Memory B cell (primary cell): ENCODE measurements around the gene RAI1.
A peak's percentile ranks its signal among the peaks of the same experiment; 100 is the strongest.

ENCODE experiments used
- ATAC-seq: fragments of 150-1000 bp; cut with Tn5 transposase; 2 replicates; pipeline ENCODE4 v1.10.0; 2021; ENCODE audit warnings: low read depth, mild to moderate bottlenecking, moderate library complexity
- DNase-seq, 2 donors: peaks; one replicate each; pipeline ENCODE4 v3.0.0; 2022; ENCODE audit warnings: low spot score in 2 of 2
- H3K27ac Mint-ChIP-seq: one replicate; pipeline ENCODE4 v1.8.0; 2022; ENCODE audit warnings: mild to moderate bottlenecking, moderate library complexity, mixed read lengths
- H3K27me3 Mint-ChIP-seq: one replicate; pipeline ENCODE4 v1.8.0; 2022; ENCODE audit warnings: mixed read lengths
- H3K36me3 Mint-ChIP-seq: one replicate; pipeline ENCODE4 v1.8.0; 2022; ENCODE audit warnings: mild to moderate bottlenecking, mixed read lengths
- H3K4me1 Mint-ChIP-seq: one replicate; pipeline ENCODE4 v1.8.0; 2022; ENCODE audit warnings: mixed read lengths
- H3K4me3 Mint-ChIP-seq: one replicate; pipeline ENCODE4 v1.8.0; 2022; ENCODE audit warnings: mild to moderate bottlenecking, moderate library complexity, mixed read lengths
- H3K9me3 Mint-ChIP-seq: one replicate; pipeline ENCODE4 v1.8.0; 2022; ENCODE audit warnings: mixed read lengths

RAI1 gene

DNA sequence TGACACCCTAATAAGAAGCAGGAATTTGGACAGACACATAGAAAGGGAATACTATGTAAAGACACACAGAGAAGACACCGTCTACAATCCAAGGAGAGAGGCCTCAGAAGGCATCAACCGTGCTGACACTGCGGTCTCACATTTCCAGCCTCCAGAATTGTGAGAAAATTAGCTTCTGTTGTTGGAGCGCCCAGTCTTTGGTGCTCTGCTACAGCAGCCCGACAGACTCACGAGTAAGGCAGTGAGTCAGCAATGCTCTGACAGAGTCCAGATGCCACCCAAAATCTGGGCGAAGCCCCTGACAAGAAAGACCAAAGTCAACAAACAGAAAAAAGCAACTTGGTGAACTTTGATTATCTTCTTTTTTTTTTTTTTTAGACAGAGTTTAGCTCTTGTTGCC, 32.5 kb upstream of the RAI1 start:
- Mint-ChIP-seq H3K27me3 (peaks cover 15% of the 10 kb centered on the region), H3K4me1 (no peaks in the 10 kb centered on the region), H3K27ac (no peak overlapping the region), H3K4me3 (no peak overlapping the region), H3K9me3 (peaks cover 5% of the 10 kb centered on the region), H3K36me3 (peaks cover 3% of the 10 kb centered on the region)
- DNase-seq (no peak), ATAC-seq (no peak)

DNA sequence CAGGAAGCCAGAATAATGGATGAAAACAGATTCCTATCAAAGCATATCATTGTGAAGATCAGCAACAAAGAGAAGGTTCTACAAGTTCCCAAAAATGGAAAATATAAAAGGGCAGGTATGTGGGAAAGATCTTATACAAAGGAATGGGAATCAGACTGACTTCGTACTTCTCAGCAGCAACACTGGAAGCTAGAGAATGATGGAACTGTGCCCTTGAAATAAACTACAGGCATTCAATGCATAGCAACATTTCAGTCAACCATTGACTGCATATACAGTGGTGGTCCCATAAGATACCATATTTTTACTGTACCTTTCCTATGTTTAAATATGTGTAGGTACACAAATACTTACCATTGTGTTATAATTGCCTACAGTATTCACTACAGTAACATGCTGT, 30.3 kb upstream of the RAI1 start:
- no peak for DNase-seq
- Mint-ChIP-seq H3K9me3 (peaks cover 5% of the 10 kb centered on the region), H3K36me3 (peaks cover 6% of the 10 kb centered on the region), H3K27ac (no peak overlapping the region), H3K4me3 (no peak overlapping the region), H3K4me1 (no peaks in the 10 kb centered on the region), H3K27me3 (peaks cover 12% of the 10 kb centered on the region)
- no peak for ATAC-seq

DNA sequence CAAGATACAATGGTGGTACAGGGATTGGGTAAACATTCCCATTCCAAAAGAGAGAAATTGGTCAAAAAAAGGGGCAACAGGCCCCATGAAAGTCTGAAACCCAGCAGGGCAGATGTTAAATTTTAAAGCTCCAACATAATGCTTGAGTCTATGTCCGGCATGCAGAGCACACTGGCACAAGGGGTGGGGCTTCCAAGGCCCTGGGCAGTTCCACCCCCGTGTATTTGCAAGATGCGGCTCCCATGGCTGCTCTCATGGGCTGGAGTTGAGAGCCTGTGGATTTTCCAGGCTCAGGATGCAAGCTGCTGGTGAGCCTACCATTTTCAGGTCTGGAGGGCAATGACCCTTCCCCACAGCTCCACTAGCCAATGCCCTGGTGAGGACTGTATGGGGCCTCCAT, 27.9 kb upstream of the RAI1 start:
- Mint-ChIP-seq H3K4me1 (no peaks in the 10 kb centered on the region), H3K9me3 (peaks cover 9% of the 10 kb centered on the region), H3K36me3 (peaks cover 10% of the 10 kb centered on the region), H3K4me3 (no peak overlapping the region), H3K27me3 (peaks cover 3% of the 10 kb centered on the region), H3K27ac (no peak overlapping the region)
- ATAC-seq (no peak), DNase-seq (no peak)

DNA sequence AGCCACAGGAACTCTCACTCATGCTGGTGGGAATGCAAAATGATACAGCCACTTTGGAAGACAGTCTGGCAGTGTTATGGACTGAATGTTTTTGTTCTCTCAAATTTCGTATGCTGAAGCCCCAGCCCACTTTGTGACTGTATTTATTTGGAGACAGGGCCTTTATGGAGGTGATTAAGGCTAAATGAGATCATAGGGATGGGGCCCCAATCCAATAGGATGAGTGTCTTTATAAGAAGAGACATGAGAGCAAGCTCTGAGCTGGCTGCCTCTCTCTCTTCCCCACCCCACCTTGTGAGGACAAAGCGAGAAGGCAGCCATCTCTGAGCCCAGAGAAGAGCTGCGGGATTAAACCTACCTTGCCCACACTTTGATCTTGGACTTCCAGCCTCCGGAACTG, 21.9 kb upstream of the RAI1 start:
- no peak for ATAC-seq
- DNase-seq, result no peak
- peaks cover 22% of the 10 kb centered on the region for H3K4me1 Mint-ChIP-seq
- no peak overlapping the region for H3K27ac Mint-ChIP-seq
- peaks cover 7% of the 10 kb centered on the region for H3K36me3 Mint-ChIP-seq
- peaks cover 3% of the 10 kb centered on the region for H3K27me3 Mint-ChIP-seq
- no peak overlapping the region for H3K4me3 Mint-ChIP-seq
- H3K9me3 Mint-ChIP-seq, result peaks cover 6% of the 10 kb centered on the region

DNA sequence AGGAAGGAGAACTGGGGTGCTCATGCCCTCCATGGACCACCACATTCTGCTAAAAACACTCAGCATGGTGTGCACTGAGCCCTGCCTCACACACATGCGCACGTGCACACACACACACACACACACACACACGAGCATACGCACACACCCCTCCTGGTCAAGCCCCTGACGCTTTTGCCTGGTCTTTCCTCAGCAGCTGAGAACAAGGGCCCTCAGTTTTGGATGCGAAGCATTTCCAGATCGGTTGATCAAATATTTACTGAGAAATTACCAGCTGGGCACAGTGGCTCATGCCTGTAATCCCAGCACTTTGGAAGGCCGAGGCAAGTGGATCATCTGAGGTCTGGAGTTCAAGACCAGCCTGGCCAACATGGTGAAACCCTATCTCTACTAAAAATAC, 20.1 kb upstream of the RAI1 start:
- no peak overlapping the region for H3K27ac Mint-ChIP-seq
- peaks cover 6% of the 10 kb centered on the region for H3K9me3 Mint-ChIP-seq
- H3K36me3 Mint-ChIP-seq, result peaks cover 4% of the 10 kb centered on the region
- H3K4me3 Mint-ChIP-seq, result no peak overlapping the region
- peaks cover 22% of the 10 kb centered on the region for H3K4me1 Mint-ChIP-seq
- no peaks in the 10 kb centered on the region for H3K27me3 Mint-ChIP-seq
- no peak for DNase-seq
- ATAC-seq, result no peak

DNA sequence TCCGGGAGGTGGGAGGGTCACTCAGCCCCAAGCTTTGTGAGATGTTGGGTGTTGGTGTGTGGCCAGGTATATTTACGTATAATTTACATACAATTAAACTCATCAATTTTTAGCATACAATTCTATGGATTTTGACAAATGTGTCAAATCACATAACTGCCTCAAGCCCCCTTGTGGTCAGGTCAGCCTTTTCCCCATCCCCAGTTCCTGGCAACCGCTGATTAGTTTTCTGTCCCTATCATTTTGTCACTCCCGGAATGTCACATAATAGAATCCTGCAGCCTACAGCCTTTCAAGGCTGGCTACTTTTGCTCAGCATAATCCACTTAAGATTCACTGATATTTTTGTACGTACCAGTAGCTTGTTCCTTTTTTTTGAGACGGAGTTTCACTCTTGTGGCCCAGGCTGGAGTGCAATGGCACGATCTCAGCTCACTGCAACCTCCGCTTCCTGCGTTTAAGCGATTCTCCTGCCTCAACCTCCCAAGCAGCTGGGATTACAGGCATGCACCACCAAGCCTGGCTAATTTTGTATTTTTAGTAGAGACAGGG, 19.3 kb upstream of the RAI1 start:
- no peak for DNase-seq
- Mint-ChIP-seq H3K27ac (no peak overlapping the region), H3K27me3 (no peaks in the 10 kb centered on the region), H3K9me3 (peaks cover 6% of the 10 kb centered on the region), H3K4me3 (no peak overlapping the region), H3K36me3 (peaks cover 4% of the 10 kb centered on the region), H3K4me1 (peaks cover 22% of the 10 kb centered on the region)
- peak; percentile 23 for ATAC-seq

DNA sequence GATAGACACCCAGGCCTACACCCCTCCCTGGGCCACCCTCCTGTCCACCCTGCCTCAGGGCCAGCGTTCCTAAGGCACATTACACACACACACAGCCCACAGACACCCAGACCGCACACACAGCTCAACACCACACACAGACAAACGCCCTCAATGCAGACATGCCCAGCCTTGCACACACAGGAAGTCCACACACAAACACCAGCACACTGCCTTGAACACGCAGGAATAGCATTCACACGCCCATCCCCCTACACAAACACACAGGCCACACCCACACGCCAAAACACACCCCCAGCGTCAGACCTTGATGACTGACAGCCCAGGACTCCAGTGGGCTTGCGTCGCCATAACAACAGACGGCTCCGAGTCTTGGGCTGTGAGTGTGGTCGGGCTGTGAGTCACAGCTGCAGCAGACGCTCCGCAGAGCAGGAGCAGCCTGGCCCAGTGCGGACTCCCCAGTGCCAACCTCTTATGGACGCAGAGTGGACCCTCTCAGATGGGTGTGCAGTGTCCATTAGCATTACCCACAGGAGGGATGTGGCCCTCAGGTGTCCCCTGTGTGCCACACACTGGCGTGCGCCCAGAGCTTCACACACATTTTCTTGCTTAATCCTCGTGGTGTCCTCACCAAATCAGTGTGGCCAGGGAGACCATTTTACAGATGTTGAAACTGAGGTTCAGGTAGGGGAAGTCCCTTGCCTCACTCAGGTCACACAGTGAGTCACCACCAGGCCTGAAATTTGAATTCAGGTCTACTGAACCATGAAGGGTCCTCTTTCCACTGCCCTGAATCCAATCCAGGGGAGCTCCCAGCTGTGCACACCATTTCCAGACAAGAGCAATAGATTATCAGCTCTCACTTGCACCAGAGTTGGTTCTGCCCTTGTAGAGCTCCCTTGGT, 17.8 kb upstream of the RAI1 start:
- H3K4me3 Mint-ChIP-seq, result peak overlapping the region; percentile 62

DNA sequence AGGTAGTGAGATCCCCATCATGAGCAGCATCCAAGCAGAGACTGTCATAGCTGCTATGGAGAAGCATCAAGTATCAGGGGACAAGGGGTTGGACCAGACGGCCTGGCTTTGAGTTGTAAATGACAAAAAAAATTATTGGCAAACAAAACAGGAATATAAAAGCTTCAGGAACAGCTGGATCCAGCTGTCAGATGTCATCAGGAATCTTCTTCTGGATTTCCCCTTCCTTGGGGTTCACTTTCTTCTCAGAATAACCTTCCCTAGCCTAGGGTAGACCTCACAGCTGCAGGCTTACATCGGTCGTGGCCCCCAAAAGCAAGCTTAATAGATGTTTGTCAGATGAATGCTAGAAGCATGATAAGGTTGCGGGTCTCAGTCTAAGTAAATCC, 17.2 kb upstream of the RAI1 start:
- H3K27ac Mint-ChIP-seq, result peak overlapping the region; percentile 1
- no peaks in the 10 kb centered on the region for H3K36me3 Mint-ChIP-seq
- ATAC-seq (no peak), DNase-seq (no peak)
- H3K9me3 Mint-ChIP-seq, result no peaks in the 10 kb centered on the region
- H3K4me3 Mint-ChIP-seq, result no peak overlapping the region
- peaks cover 22% of the 10 kb centered on the region for H3K4me1 Mint-ChIP-seq
- no peaks in the 10 kb centered on the region for H3K27me3 Mint-ChIP-seq

More for the DNA sequence above, 17.8 kb upstream of the RAI1 start:
- H3K36me3 Mint-ChIP-seq, result no peaks in the 10 kb centered on the region
- peaks cover 3% of the 10 kb centered on the region for H3K9me3 Mint-ChIP-seq
- H3K27me3 Mint-ChIP-seq, result no peaks in the 10 kb centered on the region
- H3K27ac Mint-ChIP-seq, result peak overlapping the region; percentile 1
- peaks cover 22% of the 10 kb centered on the region for H3K4me1 Mint-ChIP-seq
- DNase-seq, result peak; percentile 70 to 71
- peak; percentile 87 for ATAC-seq

DNA sequence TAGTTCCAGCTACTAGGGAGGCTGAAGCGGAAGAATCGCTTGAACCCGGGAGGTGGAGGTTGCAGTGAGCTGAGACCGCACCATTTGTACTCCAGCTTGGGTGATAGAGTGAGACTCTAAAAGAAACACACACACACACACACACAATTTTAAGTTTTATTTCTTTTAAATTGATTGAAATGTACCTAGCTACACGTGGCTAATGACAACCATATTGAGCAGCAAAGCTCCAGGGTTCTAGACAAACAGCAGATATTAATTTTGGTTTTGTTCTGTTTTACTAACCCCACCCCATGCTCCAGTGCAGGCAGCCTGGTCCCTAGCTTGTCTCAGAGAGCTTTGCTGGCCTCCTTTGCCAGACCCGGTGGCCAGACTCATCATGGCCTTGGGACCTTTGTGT, 16.0 kb upstream of the RAI1 start:
- DNase-seq, result no peak
- Mint-ChIP-seq H3K4me3 (no peak overlapping the region), H3K27ac (no peak overlapping the region), H3K9me3 (no peaks in the 10 kb centered on the region), H3K27me3 (no peaks in the 10 kb centered on the region), H3K36me3 (no peaks in the 10 kb centered on the region), H3K4me1 (peaks cover 22% of the 10 kb centered on the region)
- ATAC-seq, result no peak

DNA sequence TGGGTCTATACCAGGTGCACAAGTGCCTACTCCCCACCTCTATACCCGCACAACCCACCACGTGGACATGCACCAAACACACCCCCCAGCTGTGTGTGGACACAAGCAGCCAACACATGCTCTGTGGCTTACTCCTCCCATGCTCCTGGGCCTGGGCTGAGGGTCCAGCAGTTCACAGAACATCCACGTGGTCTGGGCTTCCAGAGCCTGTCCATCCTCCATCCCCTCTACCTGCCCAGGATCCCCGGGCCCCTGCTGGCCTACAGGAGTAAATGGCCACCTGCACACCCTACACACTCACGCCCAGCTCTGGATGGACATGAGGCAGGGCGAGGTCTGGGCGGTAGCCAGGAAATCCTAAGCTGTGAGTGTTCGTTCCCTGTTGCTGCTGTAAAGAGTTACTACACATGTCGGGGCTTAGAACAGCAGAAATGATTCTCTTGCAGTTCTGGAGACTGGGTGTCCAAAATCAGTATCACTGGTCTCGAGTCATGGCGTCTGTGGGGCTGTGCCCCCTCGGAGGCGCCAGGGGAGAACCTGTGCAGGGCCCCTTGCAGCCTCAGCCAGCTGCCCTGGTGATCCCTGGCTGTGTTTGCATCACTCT, 15.0 kb upstream of the RAI1 start:
- Mint-ChIP-seq H3K27ac (no peak overlapping the region), H3K36me3 (no peaks in the 10 kb centered on the region), H3K27me3 (no peaks in the 10 kb centered on the region), H3K9me3 (no peaks in the 10 kb centered on the region), H3K4me1 (peaks cover 20% of the 10 kb centered on the region), H3K4me3 (no peak overlapping the region)
- ATAC-seq (no peak), DNase-seq (no peak)

DNA sequence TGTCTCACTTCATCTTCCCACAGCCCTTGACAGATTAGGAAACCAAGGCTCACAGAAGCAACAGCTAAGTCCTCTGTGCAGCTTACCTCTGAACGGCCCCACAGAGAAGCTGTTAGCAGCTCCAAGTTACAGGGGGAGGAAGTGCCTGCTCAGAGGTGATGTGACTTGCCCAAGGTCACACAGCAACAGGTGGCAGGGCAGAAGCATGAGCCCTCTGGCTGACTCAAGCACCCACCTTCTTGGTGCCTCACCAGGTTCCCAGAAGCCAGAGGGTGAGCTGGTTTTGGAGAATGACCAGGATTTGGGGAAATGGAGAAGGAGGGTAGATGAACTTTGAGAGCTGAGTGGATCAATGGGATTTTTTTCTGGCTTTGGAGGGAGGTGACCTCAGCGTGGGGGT, 14.0 kb upstream of the RAI1 start:
- H3K27me3 Mint-ChIP-seq, result no peaks in the 10 kb centered on the region
- peaks cover 23% of the 10 kb centered on the region for H3K4me1 Mint-ChIP-seq
- no peak overlapping the region for H3K4me3 Mint-ChIP-seq
- no peaks in the 10 kb centered on the region for H3K36me3 Mint-ChIP-seq
- ATAC-seq (no peak), DNase-seq (no peak)
- no peak overlapping the region for H3K27ac Mint-ChIP-seq
- no peaks in the 10 kb centered on the region for H3K9me3 Mint-ChIP-seq

DNA sequence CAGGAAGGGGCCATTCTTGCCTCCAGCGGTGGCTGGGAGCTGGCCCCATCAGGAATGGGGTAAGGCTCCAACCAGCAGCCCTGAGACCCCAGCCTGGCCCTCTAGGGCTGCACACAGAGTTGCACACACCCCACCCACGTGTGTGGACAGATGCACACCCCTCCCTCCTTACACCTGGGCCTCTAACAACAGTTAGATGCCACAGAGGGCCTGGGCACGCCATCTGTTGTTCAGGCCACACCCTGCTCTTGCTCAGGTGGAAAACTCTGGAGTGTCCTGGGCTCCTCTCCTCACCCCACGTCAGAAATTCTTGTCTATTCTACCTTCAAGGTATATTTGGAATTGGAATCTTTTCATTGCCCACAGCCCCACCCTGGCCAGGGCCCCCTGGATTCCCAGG, 13.3 kb upstream of the RAI1 start:
- DNase-seq (no peak), ATAC-seq (no peak)
- Mint-ChIP-seq H3K27ac (no peak overlapping the region), H3K4me1 (peaks cover 23% of the 10 kb centered on the region), H3K4me3 (no peak overlapping the region), H3K36me3 (no peaks in the 10 kb centered on the region), H3K27me3 (no peaks in the 10 kb centered on the region), H3K9me3 (no peaks in the 10 kb centered on the region)

DNA sequence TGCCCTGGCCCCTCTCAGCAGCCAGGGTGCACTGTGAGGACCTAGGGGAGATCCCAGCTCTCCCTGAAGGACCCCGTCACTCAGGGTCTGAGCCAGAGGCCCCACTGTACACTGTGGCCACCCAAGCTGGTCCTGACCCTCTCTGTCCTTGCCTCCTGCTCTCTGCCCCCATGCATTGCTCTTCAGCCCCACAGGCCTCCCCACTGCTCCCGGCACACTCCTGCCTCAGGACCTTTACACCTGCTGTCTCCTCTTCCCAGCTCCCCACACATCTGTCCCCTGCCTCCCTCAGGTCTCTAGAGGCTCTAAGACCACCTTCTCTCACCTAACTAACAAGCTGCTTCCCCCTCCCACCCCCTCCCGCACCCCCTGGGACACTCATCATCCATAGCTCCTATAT, 12.9 kb upstream of the RAI1 start:
- Mint-ChIP-seq H3K27ac (no peak overlapping the region), H3K27me3 (no peaks in the 10 kb centered on the region), H3K4me3 (no peak overlapping the region), H3K4me1 (peaks cover 21% of the 10 kb centered on the region), H3K9me3 (no peaks in the 10 kb centered on the region), H3K36me3 (no peaks in the 10 kb centered on the region)
- no peak for ATAC-seq
- no peak for DNase-seq

DNA sequence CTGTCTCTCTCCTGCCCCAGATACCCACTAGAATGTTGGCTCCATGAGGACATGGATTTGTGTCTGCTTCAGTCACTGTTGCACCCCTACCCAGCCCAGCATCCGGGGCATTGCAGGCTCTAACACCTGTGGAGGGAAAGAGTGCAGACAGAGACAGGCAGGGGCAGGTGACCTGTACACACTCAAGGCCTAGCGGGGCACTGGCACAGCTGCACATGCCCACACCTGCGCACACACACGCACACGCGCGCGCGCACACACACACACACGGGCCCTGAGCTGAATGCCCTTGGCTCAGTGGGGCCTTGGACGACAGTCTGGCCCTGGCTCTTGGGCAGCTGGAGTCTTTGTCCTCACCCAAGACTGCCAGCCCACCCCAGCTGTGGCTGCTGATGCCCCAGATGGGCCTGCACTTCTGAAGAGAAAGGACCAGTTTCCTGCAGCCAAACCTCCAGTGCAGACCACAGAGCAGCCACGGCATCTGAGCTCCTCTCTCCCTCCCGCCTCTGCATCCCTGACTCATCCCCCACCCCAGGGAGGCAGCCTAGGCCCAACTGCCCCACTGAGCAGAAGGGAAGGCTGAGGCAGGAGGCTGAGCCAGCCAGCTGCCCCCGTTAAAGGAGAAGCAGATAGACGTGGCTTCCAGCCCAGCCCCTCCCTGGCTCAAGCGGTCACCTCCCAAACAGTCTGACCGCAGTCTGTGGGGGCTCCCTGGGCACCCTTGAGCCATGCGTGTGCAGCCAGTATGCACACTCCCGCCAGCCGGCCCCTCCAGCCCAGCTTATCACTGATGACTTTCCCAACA, 12.3 kb upstream of the RAI1 start:
- no peaks in the 10 kb centered on the region for H3K36me3 Mint-ChIP-seq
- H3K4me3 Mint-ChIP-seq, result no peak overlapping the region
- ATAC-seq (no peak), DNase-seq (no peak)
- H3K27ac Mint-ChIP-seq, result no peak overlapping the region
- H3K9me3 Mint-ChIP-seq, result no peaks in the 10 kb centered on the region
- no peaks in the 10 kb centered on the region for H3K27me3 Mint-ChIP-seq
- H3K4me1 Mint-ChIP-seq, result peaks cover 18% of the 10 kb centered on the region
